Sigmoid colon (tissue), 7 donors: ENCODE data around the gene LITAF. TPM values are rescaled to one million over a fixed set of nuclear protein-coding genes. Genes with fewer than 3 reads are reported as not detected.
"Not testable (repeated sequence)": the region's sequence is repeated elsewhere in the genome, so short reads cannot be mapped to it uniquely, and the experiment has no call there.

ENCODE experiments used
- DNase-seq: peaks from one replicate; pipeline ENCODE4 v3.0.0-alpha.2; 2019
- H3K27ac ChIP-seq, 4 donors: fragments of 200-600 bp; sonication (generic); one replicate each; pipeline ENCODE4 v1.5.1; 2016 to 2019; ENCODE audit warnings: mild to moderate bottlenecking in 1 of 4
- H3K27me3 ChIP-seq, 3 donors: fragments of 200-600 bp; sonication (generic); one replicate each; pipeline ENCODE4 v1.5.1; 2019; ENCODE audit warnings: mild to moderate bottlenecking in 1 of 3
- H3K36me3 ChIP-seq, 4 donors: fragments of 200-600 bp; sonication (generic); one replicate each; pipeline ENCODE4 v1.5.1; 2016 to 2019
- H3K4me1 ChIP-seq, 4 donors: fragments of 200-600 bp; sonication (generic); one replicate each; pipeline ENCODE4 v1.5.1; 2017 to 2019
- H3K4me3 ChIP-seq, 4 donors: fragments of 200-600 bp; sonication (generic); one replicate each; pipeline ENCODE4 v1.5.1; 2017 to 2019; ENCODE audit warnings: mild to moderate bottlenecking in 2 of 4, moderate library complexity in 1 of 4
- H3K9me3 ChIP-seq, 4 donors: fragments of 200-600 bp in 3 of 4; sonication (generic) in 3 of 4; one replicate each; pipeline versions ENCODE4 v1.5.1 to v1.6.1; 2013 to 2019
- CTCF ChIP-seq, 4 experiments: fragments of 450-650 bp in 3 of 4; fragments of 200-600 bp in 1 of 4; IDR thresholded peaks; one replicate each; pipeline ENCODE4 v1.5.1; 2016 to 2019; ENCODE audit warnings: antibody characterized with exemption in 4 of 4, mild to moderate bottlenecking in 3 of 4, moderate library complexity in 2 of 4
- EP300 ChIP-seq, 4 donors: sonication (generic); formaldehyde crosslinking; IDR thresholded peaks; one replicate each; pipeline ENCODE4 v1.6.1; 2017; ENCODE audit warnings: antibody characterized with exemption in 4 of 4
- POLR2A ChIP-seq, 2 donors: fragments of 450-650 bp; IDR thresholded peaks; one replicate each; pipeline ENCODE4 v1.6.1; 2016; ENCODE audit warnings: antibody characterized with exemption in 2 of 2, mild to moderate bottlenecking in 2 of 2, moderate library complexity in 2 of 2
- POLR2AphosphoS5 ChIP-seq, 4 donors: sonication (generic); formaldehyde crosslinking; IDR thresholded peaks; one replicate each; pipeline ENCODE4 v1.6.1; 2017; ENCODE audit warnings: antibody characterized with exemption in 4 of 4
- WGBS, 2 donors: extraction: QIAGEN DNeasy Blood & Tissue Kit; methylation state at CpG; one replicate each; pipeline ENCODE4 v1.1.7; 2013; 5-methylcytosine and 5-hydroxymethylcytosine counted together
- intact Hi-C: fragments of 100-400 bp; cut with DNase I; formaldehyde crosslinking; loops from one replicate; pipeline ENCODE4 v1.15.1; 2023
- polyA plus RNA-seq, 3 donors: library from polyadenylated mRNA; stranded (reverse); fragments of 200-250 nt; gene quantifications; one replicate each; pipeline ENCODE4 v1.2.3, GENCODE V29; 2013
- total RNA-seq, 4 donors: library from RNA; depleted of rRNA; stranded (reverse); fragments of >200 nt; gene quantifications; one replicate each; pipeline ENCODE4 v1.1.0, GENCODE V29; 2016
- donor health status: healthy with polysubstance abuse.
- donor health status: Bipolar disorder and iron deficiency.
- donor health status: healthy.

LITAF gene
- total and polyA plus RNA-seq, 7 donors = 20.6 to 307 (median 55.1) TPM

DNA sequence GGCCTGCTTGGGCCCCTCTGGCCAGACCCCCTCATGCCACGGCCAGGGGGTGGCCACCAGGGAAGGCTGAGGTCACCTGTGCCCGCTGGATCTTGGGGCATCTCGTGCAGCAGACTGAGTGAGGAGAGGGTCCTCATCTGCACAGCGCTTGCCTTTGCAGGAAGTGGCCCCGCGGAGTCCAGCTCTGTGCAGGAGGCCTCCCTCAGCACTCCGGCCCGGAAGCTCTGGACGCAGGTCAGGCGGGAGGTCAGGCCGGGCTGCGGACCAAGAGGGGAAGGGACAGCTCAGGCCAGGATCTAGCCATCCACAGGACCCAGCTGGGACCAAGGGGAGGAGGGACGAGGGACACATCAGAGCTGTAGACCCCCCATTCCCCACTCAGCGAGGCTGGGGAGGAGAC, 72.4 kb downstream of the LITAF start:
- intact Hi-C loops = no loop called here
- DNase-seq = no peak
- WGBS, 2 donors = 91 to 93% methylated on average over 14 of the region's 14 CpGs

DNA sequence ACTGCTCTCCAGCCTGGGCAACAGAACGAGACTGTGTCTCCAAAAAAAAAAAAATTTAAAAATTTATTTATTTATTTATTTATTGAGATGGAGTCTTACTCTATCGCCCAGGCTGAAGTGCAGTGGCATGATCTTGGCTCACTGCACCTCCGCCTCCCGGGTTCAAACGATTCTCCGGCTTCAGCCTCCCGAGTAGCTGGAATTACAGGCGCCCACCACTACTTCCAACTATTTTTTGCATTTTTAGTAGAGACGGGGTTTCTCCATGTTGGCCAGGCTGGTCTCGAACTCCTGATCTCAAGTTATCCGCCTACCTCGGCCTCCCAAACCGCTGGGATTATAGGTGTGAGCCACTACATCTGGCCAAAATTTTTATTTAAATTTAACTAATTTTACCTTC, 73.4 kb downstream of the LITAF start:
- H3K4me1 ChIP-seq, H3K36me3 ChIP-seq, intact Hi-C loops, H3K4me3 ChIP-seq, H3K27me3 ChIP-seq, H3K9me3 ChIP-seq, DNase-seq, H3K27ac ChIP-seq: not testable (repeated sequence)
- WGBS, 2 donors = 95 to 96% methylated on average over 13 of the region's 13 CpGs

More for the DNA sequence above, 72.4 kb downstream of the LITAF start:
- H3K4me1 ChIP-seq = no peaks in the 10 kb centered on the region
- no peaks in the 10 kb centered on the region for H3K9me3 ChIP-seq
- H3K27ac ChIP-seq = no peak overlapping the region
- no peaks in the 10 kb centered on the region for H3K27me3 ChIP-seq
- TF ChIP-seq POLR2AphosphoS5 (IDR thresholded peaks at IDR 0.05) (no peak), EP300 (IDR thresholded peaks at IDR 0.05) (no peak), POLR2A (IDR thresholded peaks at IDR 0.05) (no peak), CTCF (IDR thresholded peaks at IDR 0.05) (no peak)
- no peak overlapping the region for H3K4me3 ChIP-seq
- H3K36me3 ChIP-seq = no peaks in the 10 kb centered on the region

DNA sequence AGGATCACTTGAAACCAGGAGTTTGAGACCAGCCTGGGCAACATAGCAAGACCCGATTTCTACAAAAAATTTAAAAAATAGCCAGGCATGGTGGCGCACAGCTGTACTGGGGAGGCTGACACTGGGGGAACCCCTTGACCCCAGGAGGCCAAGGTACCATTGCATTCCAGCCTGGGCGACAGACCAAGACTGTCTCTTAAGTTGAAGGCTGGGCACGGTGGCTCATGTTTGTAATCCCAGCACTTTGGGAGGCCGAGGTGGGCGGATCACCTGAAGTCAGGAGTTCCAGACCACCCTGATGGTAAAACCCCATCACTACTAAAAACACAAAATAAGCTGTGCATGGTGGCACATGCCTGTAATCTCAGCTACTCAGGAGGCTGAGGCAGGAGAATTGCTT, 74.9 kb downstream of the LITAF start:
- Histone ChIP-seq H3K4me1 (no peaks in the 10 kb centered on the region), H3K4me3 (no peak overlapping the region), H3K36me3 (no peaks in the 10 kb centered on the region), H3K9me3 (no peaks in the 10 kb centered on the region), H3K27ac (no peak overlapping the region), H3K27me3 (no peaks in the 10 kb centered on the region)
- DNase-seq = no peak
- TF ChIP-seq EP300 (IDR thresholded peaks at IDR 0.05) (no peak), CTCF (IDR thresholded peaks at IDR 0.05) (no peak), POLR2AphosphoS5 (IDR thresholded peaks at IDR 0.05) (no peak), POLR2A (IDR thresholded peaks at IDR 0.05) (no peak)
- 89% methylated on average over 6 of the region's 6 CpGs for WGBS, 2 donors
- intact Hi-C loops = no loop called here

- intact Hi-C loops = no loop called here
- WGBS, 2 donors = 85 to 96% methylated on average over 2 of the region's 2 CpGs
- DNase-seq = no peak
Observed at GRCh38 chr16:11511328-11511727, 75.4 kb downstream of the LITAF start.

DNA sequence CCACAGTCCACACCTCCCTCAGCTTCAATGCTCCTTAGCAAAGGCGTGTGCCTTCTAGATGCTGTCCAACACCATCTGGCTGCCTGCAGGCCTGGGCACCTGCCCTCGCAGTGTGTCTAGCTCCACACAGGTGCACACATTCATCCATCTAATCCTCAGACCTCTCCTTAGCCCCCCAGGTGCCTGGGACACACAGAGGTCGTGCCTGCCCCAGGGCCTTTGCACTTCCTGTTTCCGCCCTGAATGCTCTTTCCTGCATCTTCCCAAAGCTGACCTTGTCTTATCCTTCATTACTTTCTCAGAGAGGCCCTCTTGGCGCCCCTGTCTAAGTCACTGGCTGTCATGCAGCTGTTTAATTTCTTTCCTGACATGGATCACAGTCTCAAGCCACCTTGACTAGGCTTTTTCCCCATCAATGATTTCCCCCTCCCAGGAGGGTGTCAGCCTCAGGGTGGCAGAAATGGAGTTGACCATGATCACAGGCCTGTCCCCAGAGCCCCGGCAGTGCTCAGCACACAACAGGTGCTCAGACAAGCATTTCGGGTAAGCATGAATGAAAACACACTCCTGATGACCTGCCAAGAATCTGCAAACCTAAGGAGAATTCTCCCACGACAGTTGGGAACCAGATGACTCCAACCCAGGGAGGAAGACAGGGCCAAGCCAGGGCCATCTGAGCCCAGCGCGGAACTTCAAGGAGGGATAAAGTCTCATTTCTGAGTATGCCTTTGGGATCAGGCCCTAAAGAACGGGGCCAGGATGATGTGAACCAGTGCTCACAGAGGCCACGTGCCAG, 76.3 kb downstream of the LITAF start:
- DNase-seq = no peak
- Histone ChIP-seq H3K36me3 (no peaks in the 10 kb centered on the region), H3K9me3 (no peaks in the 10 kb centered on the region), H3K27me3 (no peaks in the 10 kb centered on the region), H3K27ac (no peak overlapping the region), H3K4me3 (no peak overlapping the region), H3K4me1 (no peaks in the 10 kb centered on the region)
- WGBS, 2 donors = 76 to 81% methylated on average over 12 of the region's 12 CpGs
- no peak for TF ChIP-seq CTCF (IDR thresholded peaks at IDR 0.05)
- intact Hi-C loops = no loop called here

More at GRCh38 chr16:11511328-11511727, 75.4 kb downstream of the LITAF start:
- Histone ChIP-seq H3K9me3 (no peaks in the 10 kb centered on the region), H3K27me3 (no peaks in the 10 kb centered on the region), H3K36me3 (no peaks in the 10 kb centered on the region), H3K27ac (no peak overlapping the region), H3K4me1 (no peaks in the 10 kb centered on the region), H3K4me3 (no peak overlapping the region)
- TF ChIP-seq EP300 (IDR thresholded peaks at IDR 0.05) (no peak), CTCF (IDR thresholded peaks at IDR 0.05) (no peak), POLR2A (IDR thresholded peaks at IDR 0.05) (no peak), POLR2AphosphoS5 (IDR thresholded peaks at IDR 0.05) (no peak)
